HepG2 (cell line): Measurements from ENCODE around the gene NDST1. TPM values are rescaled to one million over a fixed set of nuclear protein-coding genes. Genes with fewer than 3 reads are reported as not detected.

ENCODE experiments used
- ATAC-seq: fragments of 200-7000 bp; cut with Tn5 transposase; 3 replicates; pipeline ENCODE4 v1.9.1; 2020; ENCODE audit warnings: mild to moderate bottlenecking, moderate library complexity
- BruUV-seq: library from RNA; stranded (reverse); fragments of 400-500 nt; replicated peaks from 2 replicates; lab custom pipeline; 2021; lab: Mats Ljungman, UMichigan
- CTCF ChIA-PET: fragments of 300-600 bp; formaldehyde crosslinking; extraction: SDS; loops from one replicate; lab custom pipeline; 2021; ENCODE audit warnings: low total read pairs, inconsistent platforms, low intra/inter-chr PET ratio; lab: Yijun Ruan, JAX
- POLR2A ChIA-PET: fragments of 350-600 bp; sonication (Branson Sonifier 250); formaldehyde crosslinking; loops from one replicate; lab custom pipeline; 2020; ENCODE audit warnings: antibody characterized with exemption, inconsistent platforms; lab: Yijun Ruan, JAX
- DNase-seq: peaks from one replicate; pipeline ENCODE4 v3.0.0-alpha.2; 2015; ENCODE audit warnings: low spot score
- FAIRE-seq: peaks from 3 replicates; lab custom pipeline; 2011; peaks lifted over from hg19 to GRCh38; lab: Jason Lieb, UNC
- H2AFZ ChIP-seq: one replicate; pipeline ENCODE4 v1.6.1; 2011; ENCODE audit warnings: low read length, inconsistent platforms
- H3K27ac ChIP-seq: fragments of 300-600 bp; 3 replicates; pipeline ENCODE4 v1.8.0; 2011; ENCODE audit warnings: mixed run types, mild to moderate bottlenecking, mixed read lengths, low read length, inconsistent platforms; ENCODE audit not compliant: insufficient read depth; ENCODE audit errors: extremely low read length
- H3K27me3 ChIP-seq, 2 experiments: fragments of 200-600 bp in 1 of 2; 2 replicates in 1 of 2; 3 replicates in 1 of 2; pipeline versions ENCODE4 v1.6.0 to v1.8.0; 2011; ENCODE audit warnings: low read length in 2 of 2, mild to moderate bottlenecking in 2 of 2, moderate library complexity in 2 of 2, inconsistent platforms in 1 of 2; ENCODE audit not compliant: insufficient read depth in 2 of 2, control insufficient read depth in 1 of 2
- H3K36me3 ChIP-seq, 2 experiments: fragments of 200-600 bp in 1 of 2; replicated peaks in 1 of 2; 2 replicates in 1 of 2; 3 replicates in 1 of 2; pipeline versions ENCODE4 v1.5.1 to v1.8.0; 2011; ENCODE audit warnings: low read length in 2 of 2, inconsistent platforms in 1 of 2; ENCODE audit not compliant: insufficient read depth in 2 of 2, control insufficient read depth in 1 of 2
- H3K4me1 ChIP-seq: 2 replicates; pipeline ENCODE4 v1.5.1; 2012; ENCODE audit warnings: low read length, inconsistent platforms; ENCODE audit not compliant: insufficient read depth
- H3K4me2 ChIP-seq: 2 replicates; pipeline ENCODE4 v1.6.0; 2011; ENCODE audit warnings: low read depth, low read length, inconsistent platforms
- H3K4me3 ChIP-seq, 3 experiments: fragments of 200-600 bp in 1 of 3; sonication (generic), shearing (Covaris generic) in 1 of 3; replicated peaks in 1 of 3; 2 replicates each; pipeline ENCODE4 v1.5.1; 2011 to 2016; ENCODE audit warnings: low read length in 3 of 3, inconsistent platforms in 2 of 3, low read depth in 2 of 3, mild to moderate bottlenecking in 2 of 3, control low read depth in 1 of 3, mixed read lengths in 1 of 3; ENCODE audit not compliant: insufficient read depth in 1 of 3
- H3K79me2 ChIP-seq: one replicate; pipeline ENCODE4 v1.6.1; 2011; ENCODE audit warnings: low read length, inconsistent platforms; ENCODE audit not compliant: insufficient read depth
- H3K9ac ChIP-seq: 2 replicates; pipeline ENCODE4 v1.6.0; 2011; ENCODE audit warnings: mild to moderate bottlenecking, low read depth, low read length, inconsistent platforms; ENCODE audit not compliant: insufficient read depth
- H3K9me3 ChIP-seq: 2 replicates; pipeline ENCODE4 v1.5.1; 2012; ENCODE audit warnings: mild to moderate bottlenecking, low read length
- H4K20me1 ChIP-seq: 2 replicates; pipeline ENCODE4 v1.6.0; 2011; ENCODE audit warnings: inconsistent platforms, mild to moderate bottlenecking, low read length, moderate library complexity; ENCODE audit not compliant: insufficient read depth
- ADNP ChIP-seq: sonication (generic); formaldehyde crosslinking; IDR thresholded peaks from 2 replicates; pipeline ENCODE4 v1.4.0; 2020; ENCODE audit warnings: missing genetic modification reagents
- ARID3A ChIP-seq: IDR thresholded peaks from 2 replicates; pipeline ENCODE4 v1.6.1; 2012; ENCODE audit warnings: low read depth, low read length, improper control_type of control experiment
- ARID4A ChIP-seq: sonication (generic); formaldehyde crosslinking; IDR thresholded peaks from 2 replicates; pipeline ENCODE4 v1.5.0; 2020; ENCODE audit warnings: mild to moderate bottlenecking, missing genetic modification reagents, borderline replicate concordance
- CSRNP1 ChIP-seq: sonication (generic); formaldehyde crosslinking; IDR thresholded peaks from 2 replicates; pipeline ENCODE4 v1.8.1; 2023; ENCODE audit warnings: mild to moderate bottlenecking, missing genetic modification reagents
- DDIT3 ChIP-seq: sonication (generic); formaldehyde crosslinking; IDR thresholded peaks from 2 replicates; pipeline ENCODE4 v1.4.0; 2020; ENCODE audit warnings: mild to moderate bottlenecking, missing genetic modification reagents
- TMF1 ChIP-seq: sonication (generic); formaldehyde crosslinking; IDR thresholded peaks from 2 replicates; pipeline ENCODE4 v1.8.1; 2022; ENCODE audit warnings: low read depth, missing genetic modification reagents
- TRIM22 ChIP-seq: fragments of 450-650 bp; IDR thresholded peaks from 2 replicates; pipeline ENCODE4 v1.6.1; 2017
- ZNF577 ChIP-seq: sonication (generic); formaldehyde crosslinking; IDR thresholded peaks from 2 replicates; pipeline ENCODE4 v1.4.0; 2020; ENCODE audit warnings: mild to moderate bottlenecking, low read depth, missing genetic modification reagents, borderline replicate concordance
- WGBS: methylation state at CpG from one replicate; pipeline ENCODE4 v1.1.6; 2017; ENCODE audit warnings: low lambda C conversion rate; 5-methylcytosine and 5-hydroxymethylcytosine counted together
- in situ Hi-C: cut with HindIII; loops from 2 replicates; pipeline ENCODE4 v1.10.0; 2017; ENCODE audit warnings: low pct_unique_long_range_greater_than_20kb; ENCODE audit not compliant: extremely low pct_ligation_motif_present
- intact Hi-C: fragments of 100-400 bp; cut with micrococcal nuclease; formaldehyde crosslinking; loops from one replicate; pipeline ENCODE4 v1.10.0; 2022; ENCODE audit not compliant: unreplicated experiment
- polyA plus RNA-seq, 8 experiments: library from polyadenylated mRNA; depleted of rRNA in 3 of 8; stranded (reverse) in 7 of 8; unstranded in 1 of 8; fragments of >200 nt; fragmentation: Illumina TruSeq in 4 of 8; extraction: Trizol in 4 of 8; gene quantifications; 2 replicates each; pipeline versions ENCODE4 v1.2.1 to v1.2.3, GENCODE V29; 2011 to 2016; ENCODE audit warnings: low read depth in 4 of 8, missing spikeins in 1 of 8, mixed read lengths in 1 of 8; ENCODE audit not compliant: insufficient read depth in 1 of 8
- total RNA-seq, 5 experiments: library from RNA; depleted of rRNA; stranded (reverse); fragments of >200 nt; fragmentation: Illumina TruSeq; extraction: Trizol; gene quantifications; 2 replicates each; pipeline ENCODE4 v1.2.3, GENCODE V29; 2016; ENCODE audit warnings: low read depth in 1 of 5

The NDST1 gene
- total and polyA plus RNA-seq, 2 of the 13 experiments (the other 11 are each of a cell fraction or from before 2014, with no cell fraction given): 23.8 to 26.2 TPM

- H3K9me3 ChIP-seq: no peaks in the 10 kb centered on the region
- no peak for FAIRE-seq
- H4K20me1 ChIP-seq: no peaks in the 10 kb centered on the region
- no TSS peak for BruUV-seq
- ChIA-PET POLR2A (no interaction called here), CTCF (no interaction called here)
- H3K36me3 ChIP-seq: peaks cover 39 to 67% of the 10 kb centered on the region in 2 experiments
- no peaks in the 10 kb centered on the region for H3K27me3 ChIP-seq
- H2AFZ ChIP-seq: no peak overlapping the region
- no peak overlapping the region for H3K9ac ChIP-seq
- no peaks in the 10 kb centered on the region for H3K79me2 ChIP-seq
- peaks cover 12% of the 10 kb centered on the region for H3K4me1 ChIP-seq
- TF ChIP-seq CSRNP1 (CRISPR knock-in tag) (no peak), TRIM22 (no peak), ARID4A (no peak), ADNP (CRISPR knock-in tag) (no peak), DDIT3 (CRISPR knock-in tag) (no peak), ARID3A (no peak), ZNF577 (CRISPR knock-in tag) (no peak), TMF1 (CRISPR knock-in tag) (no peak)
- ATAC-seq: no peak
- no peak overlapping the region for H3K4me3 ChIP-seq
- H3K4me2 ChIP-seq: no peak overlapping the region
- intact Hi-C loops: no loop called here
- no peak overlapping the region for H3K27ac ChIP-seq
- in situ Hi-C loops: no loop called here
- 96% methylated on average over 7 of the region's 7 CpGs for WGBS
- DNase-seq: no peak
Observed at GRCh38 chr5:150532151-150532550, 24.2 kb downstream of the NDST1 start.
